Measurements from ENCODE around the gene SLFN14. TPM values are rescaled to one million over a fixed set of nuclear protein-coding genes. Genes with fewer than 3 reads are reported as not detected.

Gene SLFN14
- total RNA-seq, 2 experiments from 2014 or later: not detected

GRCh38 chr17:35559495-35560210, 966 bp downstream of the SLFN14 start:
- ChIA-PET POLR2A (no interaction called here), CTCF (interaction anchor here (0.7 kb wide), 1 partner anchor 19 kb away, joined by 3 read pairs; the partner anchor contains the start of gene PEX12)
- Mint-ChIP-seq H3K27ac (no peak overlapping the region), H3K4me1 (peaks cover 4% of the 10 kb centered on the region), H3K36me3 (ENCODE audit: low read depth) (no peaks in the 10 kb centered on the region), H3K27me3 (peaks cover 8% of the 10 kb centered on the region), H3K4me3 (no peak overlapping the region), H3K9me3 (ENCODE audit: low read depth) (no peaks in the 10 kb centered on the region)
- intact Hi-C loops (cut with DNase I, micrococcal nuclease): no loop called here
- DNase-seq (no peak), ATAC-seq (no peak)

- Mint-ChIP-seq H3K36me3 (ENCODE audit: low read depth) (no peaks in the 10 kb centered on the region), H3K27ac (no peak overlapping the region), H3K4me3 (no peak overlapping the region), H3K9me3 (ENCODE audit: low read depth) (no peaks in the 10 kb centered on the region), H3K27me3 (peaks cover 8% of the 10 kb centered on the region), H3K4me1 (peaks cover 4% of the 10 kb centered on the region)
- intact Hi-C loops (cut with DNase I, micrococcal nuclease): loop anchor here in 1 of 2 experiments (2.0 kb wide), 1 partner anchor 189 kb away; no protein-coding TSS in a partner anchor
- ATAC-seq (no peak), DNase-seq (no peak)
- POLR2A ChIA-PET: no interaction called here
- CTCF ChIA-PET: interaction anchor here (0.7 to 0.9 kb wide), 2 partner anchors 10 to 207 kb away, joined by 3 to 4 read pairs; no protein-coding TSS in a partner anchor
Measured at GRCh38 chr17:35557353-35557752, 3.3 kb downstream of the SLFN14 start.

DNA sequence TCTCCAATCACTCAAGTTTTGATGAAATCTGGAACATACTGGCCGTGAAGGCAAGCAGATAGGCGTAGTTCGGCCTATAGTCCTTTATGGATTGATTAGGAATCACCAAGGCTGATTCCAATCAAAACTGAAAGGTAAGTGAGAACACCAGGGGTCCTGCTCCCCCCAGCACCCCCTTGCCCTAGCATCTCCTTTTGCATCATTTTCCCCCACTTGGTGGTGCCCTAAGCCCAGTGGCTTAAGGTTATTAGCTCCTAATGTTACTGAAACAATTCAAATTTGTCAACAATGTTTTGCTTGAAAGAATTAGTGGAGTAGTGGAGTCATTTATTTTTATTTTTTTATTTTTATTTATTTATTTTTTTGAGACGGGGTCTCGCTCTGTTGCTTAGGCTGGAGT, 4.9 kb downstream of the SLFN14 start:
- ATAC-seq (no peak), DNase-seq (no peak)
- CTCF ChIA-PET: interaction anchor here (1.2 to 1.3 kb wide), 3 partner anchors 13 to 395 kb away, joined by 3 to 4 read pairs (median 3); no protein-coding TSS in a partner anchor
- intact Hi-C loops (cut with DNase I, micrococcal nuclease): loop anchor here in 1 of 2 experiments (2.0 kb wide), 1 partner anchor 191 kb away; no protein-coding TSS in a partner anchor
- no peaks in the 10 kb centered on the region for H3K9me3 Mint-ChIP-seq (ENCODE audit: low read depth)
- POLR2A ChIA-PET: no interaction called here
- no peak overlapping the region for H3K27ac Mint-ChIP-seq
- no peak overlapping the region for H3K4me3 Mint-ChIP-seq
- no peaks in the 10 kb centered on the region for H3K36me3 Mint-ChIP-seq (ENCODE audit: low read depth)
- H3K4me1 Mint-ChIP-seq: peaks cover 1% of the 10 kb centered on the region
- peaks cover 8% of the 10 kb centered on the region for H3K27me3 Mint-ChIP-seq

GRCh38 chr17:35554668-35555067, 6.0 kb downstream of the SLFN14 start:
- CTCF ChIA-PET: interaction anchor here (1.2 to 1.7 kb wide), 5 partner anchors 14 to 34 kb away, joined by 3 to 5 read pairs (median 3); partner anchors contain the start of gene PEX12
- no peaks in the 10 kb centered on the region for H3K36me3 Mint-ChIP-seq (ENCODE audit: low read depth)
- DNase-seq (peak; percentile 45), ATAC-seq (peak; percentile 98)
- intact Hi-C loops (cut with DNase I, micrococcal nuclease): no loop called here
- H3K4me1 Mint-ChIP-seq: no peaks in the 10 kb centered on the region
- POLR2A ChIA-PET: interaction anchor here (0.6 to 0.9 kb wide), 3 partner anchors 24 to 288 kb away, joined by 3 to 4 read pairs (median 3); partner anchors contain the start of gene PEX12
- H3K27ac Mint-ChIP-seq: no peak overlapping the region
- peaks cover 5% of the 10 kb centered on the region for H3K27me3 Mint-ChIP-seq
- no peaks in the 10 kb centered on the region for H3K9me3 Mint-ChIP-seq (ENCODE audit: low read depth)
- no peak overlapping the region for H3K4me3 Mint-ChIP-seq

DNA sequence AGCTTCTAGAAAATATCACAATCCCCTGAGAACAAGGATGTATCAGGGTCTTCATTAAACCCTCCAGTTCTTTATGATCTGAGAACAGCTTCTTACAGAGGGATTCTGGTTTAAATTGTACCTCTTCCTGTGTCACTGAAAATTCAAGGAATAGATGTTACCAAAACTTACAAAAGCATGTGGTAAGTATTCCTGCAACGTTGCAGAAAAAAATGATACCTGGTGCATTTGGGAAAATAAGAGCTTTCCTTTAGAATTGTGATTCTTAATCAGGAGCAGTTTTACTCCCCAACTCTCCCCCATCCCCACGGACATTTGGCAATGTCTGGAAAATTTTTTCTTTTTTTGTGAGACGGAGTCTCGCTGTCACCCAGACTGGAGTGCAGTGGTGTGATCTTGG, 7.3 kb downstream of the SLFN14 start:
- Mint-ChIP-seq H3K4me3 (no peak overlapping the region), H3K36me3 (ENCODE audit: low read depth) (no peaks in the 10 kb centered on the region), H3K27ac (no peak overlapping the region), H3K4me1 (peaks cover 5% of the 10 kb centered on the region), H3K9me3 (ENCODE audit: low read depth) (no peaks in the 10 kb centered on the region), H3K27me3 (peaks cover 2% of the 10 kb centered on the region)
- intact Hi-C loops (cut with DNase I, micrococcal nuclease): no loop called here
- ChIA-PET CTCF (interaction anchor here (1.2 to 1.7 kb wide), 3 partner anchors 23 to 194 kb away, joined by 3 to 5 read pairs (median 4); partner anchors contain the start of gene PEX12), POLR2A (interaction anchor here (0.7 kb wide), 1 partner anchor 59 kb away, joined by 4 read pairs; no protein-coding TSS in a partner anchor)
- no peak for ATAC-seq
- DNase-seq: no peak

GRCh38 chr17:35548978-35549377, 11.6 kb downstream of the SLFN14 start:
- H3K36me3 Mint-ChIP-seq (ENCODE audit: low read depth): no peaks in the 10 kb centered on the region
- ChIA-PET CTCF (interaction anchor here (1.4 kb wide), 1 partner anchor 15 kb away, joined by 4 read pairs; no protein-coding TSS in a partner anchor), POLR2A (no interaction called here)
- DNase-seq (no peak), ATAC-seq (peak; percentile 64)
- intact Hi-C loops (cut with DNase I, micrococcal nuclease): no loop called here
- no peak overlapping the region for H3K4me3 Mint-ChIP-seq
- no peak overlapping the region for H3K27ac Mint-ChIP-seq
- no peaks in the 10 kb centered on the region for H3K27me3 Mint-ChIP-seq
- no peaks in the 10 kb centered on the region for H3K9me3 Mint-ChIP-seq (ENCODE audit: low read depth)
- H3K4me1 Mint-ChIP-seq: peaks cover 22% of the 10 kb centered on the region

DNA sequence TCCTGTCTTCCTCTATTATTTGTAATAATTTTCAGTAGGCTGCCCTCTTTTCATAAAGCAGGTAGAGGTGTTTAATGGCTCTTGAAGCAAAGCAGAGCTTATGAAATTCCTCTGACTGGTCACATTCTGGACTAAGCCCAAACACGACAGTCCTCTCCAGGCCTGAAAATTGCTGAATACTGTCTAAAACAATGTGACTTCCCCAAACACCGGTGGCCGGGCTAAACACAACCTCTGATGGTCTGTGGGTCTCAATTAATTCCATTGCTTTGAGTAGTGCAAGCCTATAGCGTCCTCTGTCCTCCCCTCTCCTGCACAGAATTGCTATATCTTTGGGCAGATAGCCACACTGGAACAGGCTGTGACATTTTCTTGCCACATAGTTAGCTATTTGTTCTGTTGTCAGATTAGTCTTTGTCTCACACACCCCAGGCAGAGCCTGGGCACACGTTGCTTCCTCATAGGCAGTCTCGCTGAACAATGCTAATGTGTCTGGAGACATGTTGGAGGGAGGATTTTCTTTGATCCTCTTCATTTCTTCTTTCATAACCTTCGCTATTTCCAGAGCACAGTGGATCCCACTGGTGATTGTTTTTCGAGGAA, 12.3 kb downstream of the SLFN14 start:
- intact Hi-C loops (cut with DNase I, micrococcal nuclease): no loop called here
- ChIA-PET CTCF (interaction anchor here (1.0 kb wide), 1 partner anchor 9 kb away, joined by 3 read pairs; no protein-coding TSS in a partner anchor), POLR2A (no interaction called here)
- peaks cover 27% of the 10 kb centered on the region for H3K4me1 Mint-ChIP-seq
- no peak for DNase-seq
- no peak overlapping the region for H3K27ac Mint-ChIP-seq
- no peaks in the 10 kb centered on the region for H3K9me3 Mint-ChIP-seq (ENCODE audit: low read depth)
- ATAC-seq: no peak
- no peaks in the 10 kb centered on the region for H3K27me3 Mint-ChIP-seq
- H3K4me3 Mint-ChIP-seq: no peak overlapping the region
- no peaks in the 10 kb centered on the region for H3K36me3 Mint-ChIP-seq (ENCODE audit: low read depth)

DNA sequence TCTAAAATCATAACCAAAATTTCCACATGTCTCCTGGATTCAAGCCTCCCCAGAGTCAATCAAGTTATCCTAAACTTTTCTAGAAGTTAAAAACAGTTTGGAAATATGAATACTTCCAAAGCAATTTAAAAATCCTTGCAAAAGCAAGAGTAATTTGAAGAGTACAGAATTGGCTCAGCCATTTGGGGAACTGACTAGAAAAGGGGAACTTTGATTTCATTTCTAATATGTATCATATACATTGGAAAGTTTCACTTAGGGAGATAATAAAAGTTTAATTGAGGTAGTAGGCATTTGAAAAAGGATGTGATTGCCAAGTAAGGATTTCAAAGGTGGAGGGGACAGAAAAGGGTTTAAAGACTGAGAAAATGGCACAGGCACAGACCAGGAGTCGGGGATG, 14.1 kb downstream of the SLFN14 start:
- CTCF ChIA-PET: no interaction called here

GRCh38 chr17:35545150-35545549, 15.5 kb downstream of the SLFN14 start:
- ATAC-seq (peak; percentile 38), DNase-seq (no peak)
- POLR2A ChIA-PET: no interaction called here
- Mint-ChIP-seq H3K36me3 (ENCODE audit: low read depth) (no peaks in the 10 kb centered on the region), H3K27me3 (no peaks in the 10 kb centered on the region), H3K4me1 (peaks cover 34% of the 10 kb centered on the region), H3K9me3 (ENCODE audit: low read depth) (no peaks in the 10 kb centered on the region), H3K4me3 (no peak overlapping the region), H3K27ac (no peak overlapping the region)
- CTCF ChIA-PET: interaction anchor here (0.8 to 1.2 kb wide), 2 partner anchors 12 to 77 kb away, joined by 3 to 4 read pairs; no protein-coding TSS in a partner anchor
- intact Hi-C loops (cut with DNase I, micrococcal nuclease): no loop called here

More for the DNA sequence above, 14.1 kb downstream of the SLFN14 start:
- intact Hi-C loops (cut with DNase I, micrococcal nuclease): no loop called here
- DNase-seq (no peak), ATAC-seq (peak; percentile 39)
- no peaks in the 10 kb centered on the region for H3K36me3 Mint-ChIP-seq (ENCODE audit: low read depth)
- POLR2A ChIA-PET: no interaction called here
- peaks cover 27% of the 10 kb centered on the region for H3K4me1 Mint-ChIP-seq
- no peaks in the 10 kb centered on the region for H3K27me3 Mint-ChIP-seq
- no peak overlapping the region for H3K27ac Mint-ChIP-seq
- no peaks in the 10 kb centered on the region for H3K9me3 Mint-ChIP-seq (ENCODE audit: low read depth)
- no peak overlapping the region for H3K4me3 Mint-ChIP-seq

DNA sequence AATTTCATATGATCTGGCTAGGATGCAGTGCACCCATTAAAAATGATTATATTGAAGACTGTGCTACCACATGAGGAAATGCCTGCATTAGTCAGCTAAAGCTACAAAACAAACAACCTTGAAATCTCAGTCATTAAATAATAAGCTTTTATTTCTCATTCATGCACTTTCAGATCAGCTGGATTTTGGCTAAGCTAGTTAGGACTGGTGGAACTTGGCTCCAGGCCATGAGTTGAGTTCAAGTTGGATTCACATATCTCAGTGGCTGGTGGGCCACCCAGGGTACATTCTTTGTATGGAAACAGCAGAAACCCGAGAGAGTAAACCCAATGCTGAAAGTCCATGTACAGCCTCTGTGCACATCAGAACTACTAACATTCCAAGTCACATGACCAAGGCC, 16.8 kb downstream of the SLFN14 start:
- CTCF ChIA-PET: interaction anchor here (1.2 to 1.5 kb wide), 3 partner anchors 76 to 230 kb away, joined by 3 to 6 read pairs (median 4); no protein-coding TSS in a partner anchor
- Mint-ChIP-seq H3K27me3 (no peaks in the 10 kb centered on the region), H3K36me3 (ENCODE audit: low read depth) (no peaks in the 10 kb centered on the region), H3K4me1 (peaks cover 42% of the 10 kb centered on the region), H3K4me3 (no peak overlapping the region), H3K9me3 (ENCODE audit: low read depth) (no peaks in the 10 kb centered on the region), H3K27ac (no peak overlapping the region)
- POLR2A ChIA-PET: no interaction called here
- no peak for ATAC-seq
- DNase-seq: no peak
- intact Hi-C loops (cut with DNase I, micrococcal nuclease): no loop called here

DNA sequence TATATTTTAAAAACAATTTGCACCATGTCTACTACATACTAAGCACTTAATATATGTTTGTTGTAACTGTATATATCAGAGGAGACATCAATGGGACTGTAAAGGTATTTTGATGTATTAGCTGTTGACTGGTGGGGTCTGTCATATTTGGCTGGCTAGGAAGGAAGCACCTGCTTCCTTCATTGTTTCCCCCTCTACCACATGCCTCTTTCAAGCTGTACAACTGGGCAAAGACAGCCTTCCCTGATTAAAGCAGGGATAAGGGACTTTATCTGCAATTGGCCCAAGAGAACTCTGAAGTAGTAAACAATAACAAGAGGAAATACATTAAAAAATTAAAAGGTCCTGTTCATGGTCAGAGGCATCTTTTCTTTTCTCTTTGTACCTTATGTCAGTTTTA, 17.6 kb downstream of the SLFN14 start:
- no peaks in the 10 kb centered on the region for H3K27me3 Mint-ChIP-seq
- H3K4me1 Mint-ChIP-seq: peaks cover 50% of the 10 kb centered on the region
- intact Hi-C loops (cut with DNase I, micrococcal nuclease): no loop called here
- CTCF ChIA-PET: interaction anchor here (0.6 to 1.4 kb wide), 2 partner anchors 28 to 230 kb away, joined by 3 to 6 read pairs; no protein-coding TSS in a partner anchor
- no peak overlapping the region for H3K27ac Mint-ChIP-seq
- no peak overlapping the region for H3K4me3 Mint-ChIP-seq
- no peaks in the 10 kb centered on the region for H3K9me3 Mint-ChIP-seq (ENCODE audit: low read depth)
- ATAC-seq: no peak
- no peak for DNase-seq
- POLR2A ChIA-PET: interaction anchor here (0.5 to 1.5 kb wide), 2 partner anchors 169 to 303 kb away, joined by 3 to 12 read pairs; partner anchors contain the start of gene SLFN11
- no peaks in the 10 kb centered on the region for H3K36me3 Mint-ChIP-seq (ENCODE audit: low read depth)
